GM12872 (cell line): ENCODE results near the gene SLC9A7.

Experiments
- TF ChIP-seq, protein P1 (sequence below): IDR thresholded peaks from 3 replicates; pipeline ENCODE4 v1.5.1; 2011; ENCODE audit warnings: low read depth, mild to moderate bottlenecking, low read length, moderate library complexity; ENCODE audit not compliant: insufficient read depth

Gene SLC9A7

DNA sequence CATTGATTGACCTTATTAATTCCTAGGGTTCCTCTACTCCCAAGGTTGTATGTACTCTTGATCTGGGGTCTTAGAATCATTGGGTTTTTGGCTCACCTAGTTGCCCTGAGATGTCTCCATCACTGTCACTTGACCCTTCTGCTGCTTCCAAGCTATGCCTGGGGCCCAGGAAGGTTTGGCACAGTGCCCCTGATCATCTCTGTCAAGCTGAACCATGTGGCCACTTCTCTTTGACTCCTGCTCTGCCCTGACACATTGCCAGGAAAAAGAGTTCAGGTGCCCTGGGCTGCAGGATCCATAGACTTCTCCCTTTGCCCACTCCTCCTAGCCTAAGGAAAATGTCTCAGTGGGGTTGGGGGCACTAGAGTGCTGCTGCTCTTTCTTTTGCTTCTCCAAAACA is 189.3 kb downstream of the SLC9A7 start:
- TF ChIP-seq, protein P1, sequence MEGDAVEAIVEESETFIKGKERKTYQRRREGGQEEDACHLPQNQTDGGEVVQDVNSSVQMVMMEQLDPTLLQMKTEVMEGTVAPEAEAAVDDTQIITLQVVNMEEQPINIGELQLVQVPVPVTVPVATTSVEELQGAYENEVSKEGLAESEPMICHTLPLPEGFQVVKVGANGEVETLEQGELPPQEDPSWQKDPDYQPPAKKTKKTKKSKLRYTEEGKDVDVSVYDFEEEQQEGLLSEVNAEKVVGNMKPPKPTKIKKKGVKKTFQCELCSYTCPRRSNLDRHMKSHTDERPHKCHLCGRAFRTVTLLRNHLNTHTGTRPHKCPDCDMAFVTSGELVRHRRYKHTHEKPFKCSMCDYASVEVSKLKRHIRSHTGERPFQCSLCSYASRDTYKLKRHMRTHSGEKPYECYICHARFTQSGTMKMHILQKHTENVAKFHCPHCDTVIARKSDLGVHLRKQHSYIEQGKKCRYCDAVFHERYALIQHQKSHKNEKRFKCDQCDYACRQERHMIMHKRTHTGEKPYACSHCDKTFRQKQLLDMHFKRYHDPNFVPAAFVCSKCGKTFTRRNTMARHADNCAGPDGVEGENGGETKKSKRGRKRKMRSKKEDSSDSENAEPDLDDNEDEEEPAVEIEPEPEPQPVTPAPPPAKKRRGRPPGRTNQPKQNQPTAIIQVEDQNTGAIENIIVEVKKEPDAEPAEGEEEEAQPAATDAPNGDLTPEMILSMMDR, result no peak

DNA sequence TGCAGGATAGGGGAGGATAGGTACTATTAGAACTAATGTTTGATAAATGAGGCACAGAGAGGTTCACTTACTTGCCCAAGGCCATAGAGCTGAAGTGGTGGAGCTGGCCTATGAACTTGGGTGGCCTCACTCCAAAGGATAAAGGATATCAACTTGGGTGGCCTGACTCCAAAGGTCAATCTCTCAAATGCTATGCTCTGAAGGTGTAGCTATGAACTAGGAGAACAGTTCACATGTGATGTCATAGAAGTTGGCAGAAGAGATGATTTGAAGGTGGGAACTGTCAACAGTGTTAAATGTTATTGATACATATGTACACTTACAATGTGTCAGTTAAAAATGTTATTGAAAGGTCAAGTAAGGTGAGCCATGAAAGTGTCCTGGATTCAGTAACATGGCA is 191.5 kb downstream of the SLC9A7 start:
- TF ChIP-seq, protein P1, result no peak

- TF ChIP-seq, protein P1, result no peak
Measured at GRCh38 chrX:46561824-46562657, 196.9 kb downstream of the SLC9A7 start.

DNA sequence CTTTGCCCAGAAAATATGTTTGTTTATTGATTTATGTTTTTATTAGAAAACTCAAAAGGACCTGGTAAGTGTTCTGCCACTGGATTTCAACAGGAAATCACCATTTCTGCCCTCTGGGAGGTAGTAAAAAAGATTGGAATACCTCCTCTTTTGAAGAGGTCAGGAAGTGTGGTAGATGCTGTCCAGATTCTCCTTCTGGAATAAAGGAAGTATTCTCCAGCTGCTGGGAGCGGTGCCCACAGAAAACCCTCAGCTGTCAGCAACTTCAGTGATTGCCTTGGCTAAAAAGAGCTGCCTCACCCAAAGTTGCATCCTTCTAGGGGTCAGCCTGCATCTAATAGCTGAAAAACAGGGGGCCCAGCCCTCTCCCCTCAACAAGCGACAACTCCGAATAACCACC is 199.9 kb downstream of the SLC9A7 start:
- TF ChIP-seq, protein P1, result no peak

- TF ChIP-seq, protein P1, result no peak
Measured at GRCh38 chrX:46554942-46555341, 204.0 kb downstream of the SLC9A7 start.

GRCh38 chrX:46553935-46554334 is 205.0 kb downstream of the SLC9A7 start:
- TF ChIP-seq, protein P1, result no peak

GRCh38 chrX:46551494-46552128 is 207.3 kb downstream of the SLC9A7 start:
- TF ChIP-seq, protein P1, result no peak
